ENCODE data around the gene CEBPA.
"Not testable (repeated sequence)": the region's sequence is repeated elsewhere in the genome, so short reads cannot be mapped to it uniquely, and the experiment has no call there.

The CEBPA gene

DNA sequence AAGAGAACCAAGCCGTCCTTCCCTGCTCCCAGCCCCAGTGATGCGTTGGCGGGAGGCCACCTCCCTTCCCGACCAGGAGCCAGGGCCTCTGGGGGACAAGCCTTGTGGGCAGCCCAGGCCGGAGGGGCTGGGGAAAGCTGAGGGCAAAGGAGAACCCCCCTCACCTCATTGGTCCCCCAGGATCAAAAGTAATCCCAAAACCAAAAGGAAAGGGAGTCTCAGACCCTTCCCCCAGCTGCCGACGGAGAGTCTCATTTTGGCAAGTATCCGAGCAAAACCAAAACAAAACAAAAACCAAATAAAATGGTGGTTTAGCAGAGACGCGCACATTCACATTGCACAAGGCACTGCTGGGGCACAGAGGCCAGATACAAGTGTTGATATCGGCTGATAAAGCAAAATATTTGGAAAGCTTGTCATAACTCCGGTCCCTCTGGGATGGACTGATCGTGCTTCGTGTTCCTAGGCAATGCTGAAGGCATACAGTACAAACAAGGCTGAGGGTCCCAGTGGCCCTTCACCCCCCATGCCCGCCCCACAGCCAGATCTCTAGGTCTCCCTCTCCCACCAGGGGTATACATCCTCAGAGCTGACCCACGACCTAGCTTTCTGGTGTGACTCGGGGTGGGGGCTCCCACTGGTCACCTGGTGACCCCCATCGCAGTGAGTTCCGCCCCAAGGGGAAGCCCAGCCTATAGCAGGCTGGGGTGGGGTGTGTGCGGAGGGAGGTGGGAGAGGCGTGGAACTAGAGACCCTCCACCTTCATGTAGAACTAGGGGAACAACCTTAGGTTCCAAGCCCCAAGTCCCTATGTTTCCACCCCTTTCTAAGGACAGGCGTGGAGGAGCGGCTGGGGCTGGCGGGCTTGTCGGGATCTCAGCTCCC, 2.1 kb downstream of the CEBPA start:
- Histone ChIP-seq H3K9ac (ENCODE audit: low read length in 2 of 2) (no peak overlapping the region), H3K4me1 (ENCODE audit: control insufficient read depth, insufficient read depth, low read length) (peaks cover 31% of the 10 kb centered on the region), H3K27ac (ENCODE audit: low read length) (no peak overlapping the region), H3K36me3 (ENCODE audit: control insufficient read depth in 2 of 2, insufficient read depth in 2 of 2, low read length in 2 of 2) (no peaks in the 10 kb centered on the region), H3K4me3 (ENCODE audit: low read length in 2 of 2) (peak overlapping the region; percentile 60 to 77), H3K27me3 (ENCODE audit: control insufficient read depth in 1 of 2, insufficient read depth in 2 of 2, low read length in 2 of 2) (peaks cover 2 to 10% of the 10 kb centered on the region in 2 donors), H3K9me3 (ENCODE audit: control insufficient read depth in 2 of 2, low read length in 2 of 2) (no peaks in the 10 kb centered on the region)

DNA sequence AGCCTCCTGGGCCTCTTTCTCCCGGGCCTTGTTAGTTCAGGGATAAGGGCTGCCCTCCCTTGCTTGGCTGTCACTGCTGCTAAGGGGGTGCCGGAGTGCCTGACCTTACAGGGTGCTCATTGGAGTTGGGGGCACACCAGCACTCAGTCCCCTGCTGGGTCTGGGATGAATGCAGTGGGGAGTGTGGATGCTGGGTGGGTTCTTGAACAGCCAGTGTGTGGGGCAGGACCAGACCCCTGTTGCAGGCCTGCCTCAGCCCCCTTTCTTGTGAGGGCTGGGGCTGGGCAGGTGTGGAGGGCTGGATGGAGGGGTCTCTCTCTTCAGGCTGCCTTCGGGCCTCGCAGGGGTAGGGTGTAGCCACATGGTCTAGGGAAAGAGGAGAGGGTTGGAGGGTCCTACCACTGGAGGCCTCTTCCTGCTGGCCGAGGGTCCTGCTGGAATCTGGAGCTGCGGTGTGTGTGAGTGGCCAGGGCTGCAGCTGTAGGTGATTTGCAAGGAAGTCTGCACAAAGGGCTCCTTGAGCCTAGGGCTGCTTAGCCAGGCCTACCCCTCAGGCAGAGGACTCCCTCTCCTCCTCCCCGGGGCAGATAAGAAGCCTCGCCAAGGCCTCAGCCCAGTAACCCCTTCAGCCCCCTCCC, 3.2 kb downstream of the CEBPA start:
- Histone ChIP-seq H3K36me3 (ENCODE audit: control insufficient read depth in 2 of 2, insufficient read depth in 2 of 2, low read length in 2 of 2) (no peaks in the 10 kb centered on the region), H3K27me3 (ENCODE audit: control insufficient read depth in 1 of 2, insufficient read depth in 2 of 2, low read length in 2 of 2) (peaks cover 2 to 10% of the 10 kb centered on the region in 2 donors), H3K4me1 (ENCODE audit: control insufficient read depth, insufficient read depth, low read length) (peaks cover 26% of the 10 kb centered on the region), H3K27ac (ENCODE audit: low read length) (no peak overlapping the region), H3K9ac (ENCODE audit: low read length in 2 of 2) (no peak overlapping the region), H3K4me3 (ENCODE audit: low read length in 2 of 2) (no peak overlapping the region), H3K9me3 (ENCODE audit: control insufficient read depth in 2 of 2, low read length in 2 of 2) (no peaks in the 10 kb centered on the region)

DNA sequence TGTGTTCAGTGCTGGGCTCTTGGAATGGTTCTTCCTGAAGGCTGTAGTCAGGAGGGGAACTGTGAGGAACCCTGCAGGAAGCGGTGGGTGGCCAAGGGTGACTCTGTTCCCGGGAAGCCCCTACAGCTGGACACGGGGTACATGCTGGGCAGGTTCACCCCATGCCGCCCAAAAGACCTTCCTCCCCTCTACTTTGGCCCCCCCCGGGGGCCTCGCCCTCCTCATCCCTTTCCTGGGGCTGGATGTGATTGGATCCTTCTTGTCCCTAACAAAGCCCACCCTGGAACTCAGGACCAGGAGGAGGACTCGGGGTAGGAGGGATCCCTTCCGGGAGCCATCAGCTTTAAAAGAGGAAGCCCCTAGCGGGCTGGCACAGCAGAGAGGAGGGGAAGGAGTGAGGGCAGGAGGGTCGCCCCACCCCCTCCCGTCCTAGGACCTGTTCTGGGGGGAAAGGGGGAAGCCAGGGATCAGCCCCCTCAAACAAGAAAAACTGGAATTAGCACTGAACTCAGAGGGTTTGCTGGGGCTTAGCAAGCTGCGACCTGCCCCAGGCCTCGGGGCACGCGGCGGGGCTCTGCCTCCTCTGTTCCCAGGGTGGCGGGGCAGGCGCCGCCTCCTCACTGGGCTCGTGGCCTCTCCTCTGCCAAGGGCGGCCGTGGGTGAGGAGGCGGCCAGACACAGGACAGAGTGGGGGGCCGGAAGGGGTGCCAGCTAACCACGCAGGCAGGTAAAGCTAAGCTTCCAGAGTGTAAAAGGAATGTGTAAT, 4.0 kb downstream of the CEBPA start:
- no peaks in the 10 kb centered on the region for H3K9me3 ChIP-seq (ENCODE audit: control insufficient read depth in 2 of 2, low read length in 2 of 2)
- no peaks in the 10 kb centered on the region for H3K36me3 ChIP-seq (ENCODE audit: control insufficient read depth in 2 of 2, insufficient read depth in 2 of 2, low read length in 2 of 2)
- peaks cover 2 to 10% of the 10 kb centered on the region in 2 donors for H3K27me3 ChIP-seq (ENCODE audit: control insufficient read depth in 1 of 2, insufficient read depth in 2 of 2, low read length in 2 of 2)
- H3K4me1 ChIP-seq (ENCODE audit: control insufficient read depth, insufficient read depth, low read length) = peaks cover 22% of the 10 kb centered on the region
- H3K27ac ChIP-seq (ENCODE audit: low read length) = no peak overlapping the region
- H3K9ac ChIP-seq (ENCODE audit: low read length in 2 of 2) = no peak overlapping the region
- no peak overlapping the region for H3K4me3 ChIP-seq (ENCODE audit: low read length in 2 of 2)

DNA sequence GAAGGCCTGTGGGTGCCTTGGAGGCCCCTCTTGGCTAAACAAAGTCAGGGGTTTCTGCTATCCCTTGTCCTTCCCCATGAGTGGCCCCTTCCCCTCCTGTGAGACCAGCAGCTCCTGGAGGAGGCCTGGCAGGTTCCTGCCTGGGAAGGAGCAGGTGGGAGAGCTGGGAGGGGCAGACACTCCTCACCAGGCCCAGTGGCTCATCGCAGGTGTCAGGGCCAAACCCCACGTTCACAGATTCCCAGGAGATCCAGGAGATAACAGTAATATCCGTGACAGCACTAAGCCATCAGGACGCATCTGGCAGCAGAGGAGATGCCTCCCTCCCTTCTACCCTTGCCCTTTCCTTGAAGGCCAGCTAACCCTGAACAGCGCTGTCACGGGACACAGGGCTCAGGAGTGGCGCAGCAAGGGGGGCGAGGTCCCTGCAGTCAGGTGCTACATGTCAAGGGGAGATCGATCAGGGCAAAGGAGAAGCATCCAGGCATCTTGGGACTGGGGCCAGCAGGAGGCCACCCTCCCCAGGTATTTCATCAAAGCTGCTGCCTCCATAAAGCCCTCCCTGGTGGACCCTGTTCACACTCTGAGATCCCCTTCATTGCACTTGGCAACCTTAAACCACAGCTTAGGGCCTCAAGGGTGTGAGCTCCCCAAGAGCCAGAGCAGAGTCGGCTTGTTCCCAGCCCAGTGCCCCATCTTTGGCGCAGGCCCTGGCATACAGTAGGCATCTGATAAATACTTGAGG, 4.8 kb downstream of the CEBPA start:
- Histone ChIP-seq H3K4me1 (ENCODE audit: control insufficient read depth, insufficient read depth, low read length) (peaks cover 21% of the 10 kb centered on the region), H3K4me3 (ENCODE audit: low read length in 2 of 2) (no peak overlapping the region), H3K27me3 (ENCODE audit: control insufficient read depth in 1 of 2, insufficient read depth in 2 of 2, low read length in 2 of 2) (peaks cover 2 to 10% of the 10 kb centered on the region in 2 donors), H3K27ac (ENCODE audit: low read length) (no peak overlapping the region), H3K9ac (ENCODE audit: low read length in 2 of 2) (no peak overlapping the region), H3K36me3 (ENCODE audit: control insufficient read depth in 2 of 2, insufficient read depth in 2 of 2, low read length in 2 of 2) (no peaks in the 10 kb centered on the region), H3K9me3 (ENCODE audit: control insufficient read depth in 2 of 2, low read length in 2 of 2) (no peaks in the 10 kb centered on the region)

DNA sequence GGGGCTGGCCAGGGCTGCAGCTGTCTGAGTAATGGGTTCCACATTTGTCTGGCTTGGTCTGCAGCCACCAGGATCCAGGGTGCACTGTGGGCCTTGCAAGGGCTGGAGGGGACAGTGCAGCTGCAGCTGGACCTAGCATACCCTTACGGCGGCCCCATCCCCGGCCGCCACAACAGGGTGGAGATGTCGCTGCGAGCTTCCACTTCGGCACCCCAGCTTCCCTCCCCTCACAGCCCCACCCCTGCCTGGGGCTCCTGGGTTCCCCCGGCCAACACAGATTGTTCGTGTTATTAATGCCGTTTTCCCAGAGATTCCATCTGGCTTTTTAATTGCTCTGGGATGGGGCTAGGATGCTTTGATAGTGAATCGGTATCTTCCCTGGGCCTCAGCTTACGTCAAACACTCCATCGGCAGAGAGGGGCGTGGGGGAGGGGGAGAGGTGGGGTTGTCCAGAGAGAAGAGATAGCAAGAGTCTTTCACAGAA, 5.8 kb downstream of the CEBPA start:
- peaks cover 2 to 10% of the 10 kb centered on the region in 2 donors for H3K27me3 ChIP-seq (ENCODE audit: control insufficient read depth in 1 of 2, insufficient read depth in 2 of 2, low read length in 2 of 2)
- H3K4me3 ChIP-seq (ENCODE audit: low read length in 2 of 2) = no peak overlapping the region
- H3K27ac ChIP-seq (ENCODE audit: low read length) = no peak overlapping the region

DNA sequence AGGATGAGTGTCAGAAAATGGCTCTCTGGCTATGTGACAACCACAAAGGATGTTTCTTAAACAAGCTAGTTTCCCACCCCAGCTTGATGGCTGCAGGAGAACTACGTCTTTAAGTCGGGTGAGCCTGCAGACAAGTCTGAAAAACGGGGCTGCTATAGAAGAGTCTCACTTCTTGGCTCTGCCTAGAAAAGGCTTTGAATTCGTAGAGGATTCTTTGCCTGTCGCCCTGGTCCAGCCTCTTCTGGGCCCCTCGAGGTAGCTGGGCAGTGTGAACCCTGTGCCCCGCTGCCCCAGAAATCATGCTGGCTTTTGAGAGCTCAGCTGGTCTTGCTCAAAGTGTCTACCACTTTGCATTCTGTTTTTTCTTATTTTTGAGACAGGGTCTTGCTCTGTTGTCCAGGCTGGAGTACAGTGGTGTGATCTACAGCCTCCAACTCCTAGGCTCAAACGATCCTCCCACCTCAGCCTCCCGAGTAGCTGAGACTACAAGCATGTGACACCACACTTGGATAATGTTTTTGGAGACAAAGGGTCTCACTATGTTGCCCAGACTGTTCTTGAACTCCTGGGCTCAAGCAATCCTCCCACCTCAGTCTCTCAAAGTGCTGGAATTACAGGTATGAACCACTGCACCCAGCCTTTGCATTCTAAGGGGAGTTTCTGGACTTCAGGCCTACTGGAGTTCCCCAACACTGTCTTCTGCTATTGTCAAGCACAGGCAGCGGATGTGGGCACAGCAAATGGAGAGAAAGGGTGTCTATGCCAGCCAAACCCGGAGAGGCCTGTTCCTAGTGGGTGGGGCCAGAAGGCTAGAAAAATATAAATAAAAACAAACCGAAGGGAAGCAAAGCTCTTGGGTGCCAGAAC, 6.5 kb downstream of the CEBPA start:
- Histone ChIP-seq H3K4me3 (ENCODE audit: low read length in 2 of 2) (no peak overlapping the region), H3K27me3 (ENCODE audit: control insufficient read depth in 1 of 2, insufficient read depth in 2 of 2, low read length in 2 of 2) (peaks cover 2 to 8% of the 10 kb centered on the region in 2 donors), H3K9me3 (ENCODE audit: control insufficient read depth in 2 of 2, low read length in 2 of 2) (no peaks in the 10 kb centered on the region), H3K36me3 (ENCODE audit: control insufficient read depth in 2 of 2, insufficient read depth in 2 of 2, low read length in 2 of 2) (no peaks in the 10 kb centered on the region), H3K9ac (ENCODE audit: low read length in 2 of 2) (no peak overlapping the region), H3K27ac (ENCODE audit: low read length) (no peak overlapping the region), H3K4me1 (ENCODE audit: control insufficient read depth, insufficient read depth, low read length) (peaks cover 14% of the 10 kb centered on the region)

More for the DNA sequence above, 5.8 kb downstream of the CEBPA start:
- no peaks in the 10 kb centered on the region for H3K36me3 ChIP-seq (ENCODE audit: control insufficient read depth in 2 of 2, insufficient read depth in 2 of 2, low read length in 2 of 2)
- H3K9me3 ChIP-seq (ENCODE audit: control insufficient read depth in 2 of 2, low read length in 2 of 2) = no peaks in the 10 kb centered on the region
- H3K9ac ChIP-seq (ENCODE audit: low read length in 2 of 2) = no peak overlapping the region
- peaks cover 21% of the 10 kb centered on the region for H3K4me1 ChIP-seq (ENCODE audit: control insufficient read depth, insufficient read depth, low read length)

DNA sequence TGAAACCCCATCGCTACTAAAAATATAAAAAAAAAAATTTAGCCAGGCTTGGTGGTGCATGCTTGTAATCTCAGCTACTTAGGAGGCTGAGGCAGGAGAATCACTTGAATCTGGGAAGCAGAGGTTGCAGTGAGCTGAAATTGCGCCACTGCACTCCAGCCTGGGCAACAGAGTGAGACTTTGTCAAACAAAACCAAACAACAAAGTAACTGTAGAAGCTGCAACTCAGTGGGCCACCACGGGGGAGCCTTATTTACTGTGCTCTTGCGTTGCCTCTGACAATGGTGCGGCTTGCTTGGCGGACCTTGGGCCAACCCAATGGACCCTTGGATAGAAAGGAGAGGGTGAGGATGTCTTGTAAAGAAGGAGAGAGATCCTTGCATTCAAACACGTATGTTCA, 7.3 kb downstream of the CEBPA start:
- H3K9ac ChIP-seq (ENCODE audit: low read length in 2 of 2); H3K9me3 ChIP-seq (ENCODE audit: control insufficient read depth in 2 of 2, low read length in 2 of 2); H3K4me3 ChIP-seq (ENCODE audit: low read length in 2 of 2); H3K4me1 ChIP-seq (ENCODE audit: control insufficient read depth, insufficient read depth, low read length); H3K27me3 ChIP-seq (ENCODE audit: control insufficient read depth in 1 of 2, insufficient read depth in 2 of 2, low read length in 2 of 2); H3K36me3 ChIP-seq (ENCODE audit: control insufficient read depth in 2 of 2, insufficient read depth in 2 of 2, low read length in 2 of 2); H3K27ac ChIP-seq (ENCODE audit: low read length): not testable (repeated sequence)

DNA sequence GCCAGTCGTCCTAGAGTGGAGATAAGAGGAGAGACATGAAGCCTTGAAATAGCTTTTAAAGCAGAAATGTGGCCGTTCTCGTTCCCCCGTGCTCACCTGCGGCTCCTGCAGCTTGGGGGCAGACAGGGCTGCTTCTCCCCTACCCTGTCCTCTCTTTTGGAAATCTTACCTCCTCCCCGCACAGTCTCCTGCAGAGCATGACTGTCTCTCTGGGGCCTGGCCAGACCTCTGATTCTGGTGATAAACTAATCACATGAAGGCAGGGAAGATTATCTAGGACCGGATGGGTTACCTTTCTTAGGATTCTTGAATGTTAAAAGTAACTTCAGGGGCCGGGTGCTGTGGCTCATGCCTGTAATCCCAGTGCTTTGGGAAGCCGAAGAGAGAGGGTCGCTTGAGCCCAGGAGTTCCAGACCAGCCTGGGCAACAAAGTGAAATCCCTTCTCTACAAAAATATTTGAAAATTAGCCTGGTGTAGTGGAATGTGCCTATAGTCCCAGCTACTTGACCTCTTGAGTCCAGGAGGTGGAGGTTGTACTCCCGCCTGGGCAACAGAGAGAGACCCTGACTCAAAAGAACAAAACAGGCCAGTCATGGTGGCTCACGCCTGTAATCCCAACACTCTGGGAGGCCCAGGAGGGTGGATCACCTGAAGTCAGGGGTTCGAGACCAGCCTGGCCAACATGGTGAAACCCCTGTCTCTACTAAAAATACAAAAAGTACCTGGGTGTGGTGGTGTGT, 8.1 kb downstream of the CEBPA start:
- Histone ChIP-seq H3K9ac (ENCODE audit: low read length in 2 of 2) (no peak overlapping the region), H3K27ac (ENCODE audit: low read length) (no peak overlapping the region), H3K36me3 (ENCODE audit: control insufficient read depth in 2 of 2, insufficient read depth in 2 of 2, low read length in 2 of 2) (no peaks in the 10 kb centered on the region), H3K9me3 (ENCODE audit: control insufficient read depth in 2 of 2, low read length in 2 of 2) (peaks cover 3 to 7% of the 10 kb centered on the region in 2 donors), H3K27me3 (ENCODE audit: control insufficient read depth in 1 of 2, insufficient read depth in 2 of 2, low read length in 2 of 2) (peaks cover 0 to 2% of the 10 kb centered on the region in 2 donors), H3K4me1 (ENCODE audit: control insufficient read depth, insufficient read depth, low read length) (peaks cover 8% of the 10 kb centered on the region), H3K4me3 (ENCODE audit: low read length in 2 of 2) (no peak overlapping the region)
